ENCODE results near the gene KLRD1.
"Not testable (repeated sequence)": the region's sequence is repeated elsewhere in the genome, so short reads cannot be mapped to it uniquely, and the experiment has no call there.

The KLRD1 gene

GRCh38 chr12:10338470-10338869 lies 30.8 kb downstream of the KLRD1 start:
- DNase-seq (ENCODE audit: low spot score), result not testable (repeated sequence)

DNA sequence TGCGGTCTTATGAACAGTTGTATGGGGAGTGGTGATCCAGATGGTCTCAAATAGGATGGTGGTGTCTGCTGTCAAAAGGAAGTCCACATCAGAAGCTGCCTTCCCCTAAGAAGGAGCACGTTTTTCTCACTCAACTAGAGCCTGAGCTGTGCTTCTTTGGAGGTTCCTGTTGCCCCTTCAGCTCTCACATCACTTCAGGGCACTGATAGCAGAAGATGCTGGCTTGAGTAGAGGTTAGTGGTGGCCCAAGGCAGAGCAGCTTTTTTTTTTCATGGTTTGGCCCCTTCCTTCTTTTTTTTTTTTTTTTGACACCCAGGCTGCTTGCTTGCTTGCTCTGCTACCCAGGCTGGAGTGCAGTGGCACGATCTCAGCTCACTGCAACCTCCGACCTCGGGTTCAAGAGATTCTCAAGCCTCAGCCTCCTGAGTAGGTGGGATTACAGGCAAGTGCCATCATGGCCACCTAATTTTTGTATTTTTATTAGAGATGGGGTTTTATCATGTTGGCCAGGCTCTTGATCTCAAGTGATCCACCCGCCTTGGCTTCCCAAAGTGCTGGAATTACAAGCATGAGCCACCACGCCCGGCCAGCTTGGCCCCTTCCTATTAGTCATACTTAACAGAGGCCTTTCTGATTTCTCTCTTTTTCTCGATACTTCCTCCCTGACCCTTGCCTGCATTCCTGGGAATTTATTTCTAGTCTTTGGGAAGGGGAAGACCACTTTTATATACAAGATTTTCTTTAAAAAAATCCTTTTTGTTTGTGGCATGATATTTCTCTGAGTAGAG lies 31.6 kb downstream of the KLRD1 start:
- DNase-seq (ENCODE audit: low spot score), result no peak

DNA sequence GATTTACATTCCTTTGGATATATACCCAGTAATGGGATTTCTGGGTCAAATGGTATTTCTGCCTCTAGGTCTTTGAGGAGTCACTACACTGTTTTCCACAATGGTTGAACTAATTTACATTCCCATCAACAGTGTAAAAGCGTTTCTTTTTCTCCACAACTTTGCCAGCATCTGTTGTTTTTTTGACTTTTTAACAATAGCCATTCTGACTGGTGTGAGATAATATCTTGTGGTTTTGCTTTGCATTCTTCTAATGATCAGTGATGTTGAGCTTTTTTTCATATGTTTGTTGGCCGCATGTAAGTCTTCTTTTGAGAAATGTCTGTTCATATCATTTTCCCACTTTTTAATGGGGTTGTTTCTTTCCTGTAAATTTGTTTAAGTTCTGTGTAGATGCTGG lies 33.3 kb downstream of the KLRD1 start:
- DNase-seq (ENCODE audit: low spot score), result not testable (repeated sequence)

- DNase-seq (ENCODE audit: low spot score), result no peak
Observed at GRCh38 chr12:10341892-10342509, 34.3 kb downstream of the KLRD1 start.

DNA sequence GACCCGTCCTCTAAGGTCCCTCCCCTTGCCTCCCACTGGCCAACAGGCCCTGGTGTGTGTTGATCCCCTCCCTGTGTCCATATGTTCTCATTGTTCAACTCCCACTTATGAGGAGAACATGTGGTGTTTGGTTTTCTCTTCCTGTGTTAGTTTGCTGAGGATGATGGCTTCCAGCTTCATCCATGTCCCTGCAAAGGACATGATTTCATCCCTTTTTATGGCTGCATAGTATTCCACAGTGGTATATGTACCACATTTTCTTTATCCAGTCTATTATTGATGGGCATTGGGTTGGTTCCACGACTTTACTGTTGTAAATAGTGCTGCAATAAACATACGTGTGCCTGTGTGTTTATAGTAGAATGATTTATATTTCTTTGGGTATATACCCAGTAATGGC lies 43.8 kb downstream of the KLRD1 start:
- DNase-seq (ENCODE audit: low spot score), result not testable (repeated sequence)

DNA sequence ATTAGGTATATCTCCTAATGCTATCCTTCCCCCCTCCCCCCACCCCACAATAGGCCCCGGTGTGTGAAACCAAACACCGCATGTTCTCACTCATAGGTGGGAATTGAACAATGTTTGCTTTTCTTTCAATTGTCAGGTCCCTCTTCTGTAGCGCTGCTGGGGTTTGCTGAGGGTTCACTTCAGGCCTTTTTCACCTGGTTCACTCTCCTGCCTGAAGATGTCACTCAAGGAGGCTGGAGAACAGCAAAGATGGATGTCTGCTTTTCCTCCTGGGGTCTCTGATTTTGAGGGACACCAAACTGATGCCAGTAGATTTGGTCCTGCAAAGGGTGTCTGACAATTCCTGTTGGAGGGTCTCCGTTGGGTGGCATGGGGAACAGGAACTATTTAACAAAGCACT lies 46.4 kb downstream of the KLRD1 start:
- no peak for DNase-seq (ENCODE audit: low spot score)

- DNase-seq (ENCODE audit: low spot score), result no peak
Observed at GRCh38 chr12:10354502-10354901, 46.8 kb downstream of the KLRD1 start.

DNA sequence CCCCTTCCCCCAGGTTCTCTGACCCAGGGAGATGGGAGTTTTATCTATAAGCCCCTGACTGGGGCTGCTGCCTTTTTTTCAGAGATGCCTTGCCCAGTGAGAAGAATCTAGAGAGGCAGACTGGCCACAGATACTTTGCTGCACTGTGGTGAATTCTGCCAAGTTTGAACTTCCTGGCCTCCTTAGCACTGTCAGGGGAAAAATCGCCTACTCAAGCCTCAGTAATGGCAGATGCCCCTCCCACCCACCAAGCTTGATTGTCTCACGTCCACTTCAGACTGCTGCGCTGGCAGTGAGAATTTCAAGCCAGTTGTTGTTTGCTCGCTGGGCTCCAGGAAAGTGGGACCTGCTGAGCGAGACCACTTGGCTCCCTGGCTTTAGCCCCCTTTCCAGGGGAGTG lies 50.5 kb downstream of the KLRD1 start:
- no peak for DNase-seq (ENCODE audit: low spot score)

GRCh38 chr12:10358969-10359368 lies 51.3 kb downstream of the KLRD1 start:
- DNase-seq (ENCODE audit: low spot score), result no peak

- DNase-seq (ENCODE audit: low spot score), result no peak
Observed at GRCh38 chr12:10361084-10361483, 53.4 kb downstream of the KLRD1 start.

GRCh38 chr12:10361622-10362021 lies 54.0 kb downstream of the KLRD1 start:
- no peak for DNase-seq (ENCODE audit: low spot score)

- DNase-seq (ENCODE audit: low spot score), result no peak
Observed at GRCh38 chr12:10362325-10362724, 54.7 kb downstream of the KLRD1 start.

- peak; percentile 11 for DNase-seq (ENCODE audit: low spot score)
Observed at GRCh38 chr12:10362828-10363657, 55.4 kb downstream of the KLRD1 start.

GRCh38 chr12:10363658-10363913 lies 55.9 kb downstream of the KLRD1 start:
- DNase-seq (ENCODE audit: low spot score), result no peak

- DNase-seq (ENCODE audit: low spot score), result peak; percentile 48
Observed at GRCh38 chr12:10363914-10364814, 56.5 kb downstream of the KLRD1 start.

GRCh38 chr12:10364815-10365622 lies 57.3 kb downstream of the KLRD1 start:
- DNase-seq (ENCODE audit: low spot score), result peak; percentile 88

DNA sequence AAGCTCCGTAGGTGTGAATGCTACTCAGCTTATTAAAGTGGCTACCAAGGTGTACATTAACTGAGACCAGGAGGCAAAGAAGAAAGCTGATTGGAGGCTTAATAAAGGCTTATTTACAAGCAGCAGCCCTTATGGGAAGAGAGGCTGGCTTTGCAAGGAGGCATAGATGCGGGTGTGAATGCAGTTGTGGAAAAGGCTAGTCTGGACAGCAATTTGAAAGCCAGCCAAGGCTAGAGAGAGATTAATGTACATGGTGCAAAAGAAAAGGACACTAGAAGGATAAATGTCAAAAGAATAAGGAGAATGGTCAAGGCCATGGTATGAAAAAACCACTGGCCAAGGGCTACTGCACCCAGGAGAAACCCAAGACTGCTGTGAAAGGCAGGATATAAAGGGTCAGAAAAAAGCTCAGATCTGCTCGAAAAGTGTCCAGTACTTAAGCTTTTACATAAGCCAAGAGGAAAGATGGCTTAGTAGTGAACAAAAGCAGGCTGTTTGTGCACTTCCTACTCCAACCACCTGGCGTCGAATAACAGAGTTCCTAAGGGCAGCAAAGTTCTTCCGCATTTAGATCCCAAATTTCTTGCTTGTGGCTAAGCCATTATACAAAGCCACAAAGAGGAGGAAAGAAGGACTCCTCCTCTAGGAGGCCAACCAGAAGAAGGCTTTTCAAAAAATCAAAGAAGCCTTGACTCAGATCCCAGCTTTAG lies 58.2 kb downstream of the KLRD1 start:
- DNase-seq (ENCODE audit: low spot score), result peak; percentile 24

GRCh38 chr12:10366875-10367274 lies 59.2 kb downstream of the KLRD1 start:
- no peak for DNase-seq (ENCODE audit: low spot score)

DNA sequence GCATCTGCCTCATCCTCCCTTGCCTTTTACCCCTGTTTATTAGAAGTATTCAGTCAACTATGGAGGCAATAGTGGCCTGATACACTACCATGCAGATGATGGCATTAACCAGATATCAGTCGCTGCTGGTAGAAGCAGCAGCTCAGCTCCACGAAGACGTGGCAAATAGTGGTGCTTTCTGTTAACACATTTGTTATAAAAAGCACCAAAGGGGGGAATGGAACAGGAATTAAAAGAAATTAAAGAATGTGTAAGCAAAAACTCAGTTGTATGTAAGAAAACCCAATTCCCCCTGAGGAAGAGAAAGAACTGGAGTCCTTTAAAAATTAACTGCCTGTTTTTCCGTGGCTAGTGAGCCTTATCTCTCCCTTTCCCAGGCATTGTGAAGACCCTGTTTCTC lies 60.0 kb downstream of the KLRD1 start:
- DNase-seq (ENCODE audit: low spot score), result not testable (repeated sequence)
